Retina (tissue), 1 donor: ENCODE results near the gene SOST.
A peak's percentile ranks its signal among the peaks of the same experiment; 100 is the strongest.

Experiments
- DNase-seq: peaks from one replicate; pipeline ENCODE4 v3.0.0-alpha.2; 2016

Gene SOST

GRCh38 chr17:43740541-43740940 lies 18.1 kb downstream of the SOST start:
- DNase-seq: no peak

DNA sequence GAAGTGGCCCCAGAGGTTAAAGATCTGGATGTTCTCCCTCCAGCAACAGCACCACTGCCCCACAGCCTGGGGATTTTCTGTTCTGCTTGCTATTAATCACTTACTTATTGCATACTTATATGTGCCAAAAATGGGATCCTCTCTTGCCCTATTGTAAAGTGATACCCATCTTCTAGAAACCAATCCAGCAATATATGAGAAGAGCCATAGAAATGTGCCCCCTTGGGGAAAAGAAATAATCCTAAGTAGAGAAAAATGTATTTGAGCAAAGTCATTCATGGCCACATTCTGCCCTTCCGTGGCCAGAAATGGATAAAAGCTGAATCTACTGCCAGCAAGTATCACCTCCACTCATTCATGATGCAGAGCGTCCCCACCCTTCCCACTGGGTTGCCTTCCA lies 20.9 kb downstream of the SOST start:
- DNase-seq: no peak

DNA sequence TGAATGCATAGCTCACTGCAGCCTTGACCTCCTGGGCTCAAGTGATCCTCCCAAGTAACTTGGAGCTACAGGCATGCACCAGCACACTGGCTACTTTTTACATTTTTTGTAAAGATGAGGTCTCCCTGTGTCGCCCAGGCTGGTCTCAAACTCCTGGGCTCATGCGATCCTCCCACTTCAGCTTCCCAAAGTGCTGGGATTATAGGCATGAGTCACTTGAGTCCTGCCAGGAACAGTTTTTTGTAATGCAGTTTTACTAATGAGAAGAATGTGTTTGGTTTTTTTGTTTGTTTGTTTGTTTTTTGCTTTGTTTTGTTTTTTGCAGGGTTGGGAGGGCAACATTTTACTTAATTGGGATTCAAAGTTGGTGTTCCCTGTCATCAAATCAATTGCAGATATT lies 22.2 kb downstream of the SOST start:
- DNase-seq: no peak

DNA sequence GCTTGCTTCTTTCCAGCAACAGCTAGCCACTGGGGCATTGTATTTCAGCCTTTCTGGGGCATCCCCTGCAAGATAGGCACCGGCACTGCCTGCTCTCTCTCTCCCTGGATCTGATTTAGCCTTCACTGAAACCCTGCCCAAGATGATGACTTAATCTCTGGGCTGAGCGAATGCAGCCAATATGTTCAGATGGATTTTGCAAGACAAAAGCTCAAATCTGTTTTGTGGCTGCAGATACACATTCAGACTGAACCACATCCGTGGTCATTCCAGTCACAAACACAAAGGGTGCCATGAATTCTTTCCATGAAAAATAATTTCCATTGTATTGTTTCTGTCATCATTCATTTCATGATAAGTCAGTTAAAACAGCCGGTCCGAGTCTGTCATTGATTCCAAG lies 24.2 kb downstream of the SOST start:
- DNase-seq: no peak

DNA sequence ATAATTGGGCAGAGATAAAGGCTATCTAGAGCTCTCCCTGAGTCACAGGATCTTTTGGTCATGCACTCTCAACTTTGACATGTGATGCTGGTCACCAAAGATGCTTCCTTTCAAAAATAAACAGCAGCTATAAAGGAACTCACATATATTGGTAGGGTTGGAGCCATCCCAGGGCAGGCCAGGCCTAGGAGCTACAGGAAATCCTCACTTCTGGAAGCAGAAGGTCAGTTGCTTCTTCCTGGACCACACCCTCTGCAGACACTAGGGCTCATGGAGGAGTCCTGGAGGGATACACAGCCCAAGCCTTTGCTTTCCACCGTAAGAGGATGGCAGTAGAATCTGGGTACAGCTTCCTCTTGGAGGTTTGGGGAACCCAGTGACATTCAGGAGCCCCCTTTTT lies 24.6 kb downstream of the SOST start:
- DNase-seq: no peak

DNA sequence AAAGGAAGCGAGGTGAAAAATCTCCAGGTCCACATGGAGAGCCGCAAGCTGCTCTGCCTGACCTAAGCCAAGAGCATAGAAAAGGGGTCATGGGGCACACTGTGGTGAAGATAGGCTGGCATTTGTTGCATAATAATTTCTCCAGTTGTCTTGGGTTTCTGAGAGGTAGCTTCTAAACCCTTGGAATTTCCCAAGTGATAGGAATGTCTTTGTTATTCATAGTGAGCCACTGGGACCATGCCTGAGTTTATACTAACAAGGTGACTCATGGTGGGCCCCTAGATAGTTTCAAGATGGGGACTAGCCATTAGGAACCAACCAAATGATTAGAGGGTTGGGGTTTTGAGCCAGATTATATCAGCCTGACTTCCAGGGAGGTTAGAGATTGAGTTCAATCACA lies 25.6 kb downstream of the SOST start:
- DNase-seq: no peak

GRCh38 chr17:43728081-43728480 lies 30.5 kb downstream of the SOST start:
- DNase-seq: no peak

- DNase-seq: no peak
Observed at GRCh38 chr17:43723697-43724359, 34.8 kb downstream of the SOST start.

DNA sequence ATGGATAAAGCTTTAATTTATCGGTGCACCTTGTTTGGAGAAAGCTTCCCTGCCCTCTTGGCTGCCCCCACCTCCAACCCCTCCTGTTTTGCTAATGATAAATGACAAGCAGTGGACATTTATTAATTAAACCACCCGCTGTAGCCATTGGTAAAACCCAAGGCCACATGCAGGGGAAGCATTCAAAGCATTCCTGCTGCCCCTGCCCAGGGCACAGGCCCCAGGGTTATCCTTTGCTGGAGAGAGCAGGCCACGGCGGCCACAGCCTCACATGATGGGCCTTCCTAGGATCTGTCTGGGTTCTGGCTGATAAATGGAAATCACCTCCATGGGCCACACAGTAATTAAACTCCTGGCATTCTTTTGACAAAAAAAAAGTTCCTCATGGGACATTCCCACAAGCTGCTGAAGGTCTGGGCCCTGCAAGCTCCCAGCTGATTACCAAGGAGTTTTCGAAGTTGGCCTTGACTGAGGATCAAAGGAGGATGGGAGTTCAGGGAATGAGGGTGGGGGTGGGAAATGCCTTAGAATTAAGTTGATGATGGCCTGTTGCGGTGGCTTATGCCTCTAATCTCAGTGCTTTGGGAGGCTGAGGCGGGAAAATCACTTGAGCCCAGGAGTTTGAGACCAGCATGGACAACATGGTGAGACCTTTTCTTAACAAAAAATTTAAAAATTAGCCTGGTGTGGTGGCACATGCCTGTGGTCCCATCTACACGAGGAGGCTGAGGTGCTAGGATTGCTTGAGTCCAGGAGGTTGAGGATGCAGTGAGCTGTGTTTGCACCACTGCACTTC lies 35.5 kb downstream of the SOST start:
- DNase-seq: peak; percentile 60

DNA sequence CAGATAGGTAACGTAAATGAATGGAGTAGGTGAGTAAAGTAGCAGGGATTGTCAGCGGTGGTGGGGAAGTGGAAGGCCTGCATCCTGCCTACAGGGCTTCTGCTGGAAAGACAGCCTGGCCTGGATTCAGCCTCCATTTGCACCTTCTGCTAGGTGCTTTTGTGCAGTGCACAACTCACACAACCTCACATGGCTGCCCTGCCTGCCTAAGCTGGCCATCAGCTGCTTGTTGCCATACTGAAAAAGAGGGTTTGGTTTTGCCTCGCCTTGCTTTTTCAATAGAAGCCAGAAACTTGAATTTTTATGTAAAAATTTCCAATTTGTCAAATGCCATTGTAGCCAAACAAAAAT lies 36.3 kb downstream of the SOST start:
- no peak for DNase-seq

DNA sequence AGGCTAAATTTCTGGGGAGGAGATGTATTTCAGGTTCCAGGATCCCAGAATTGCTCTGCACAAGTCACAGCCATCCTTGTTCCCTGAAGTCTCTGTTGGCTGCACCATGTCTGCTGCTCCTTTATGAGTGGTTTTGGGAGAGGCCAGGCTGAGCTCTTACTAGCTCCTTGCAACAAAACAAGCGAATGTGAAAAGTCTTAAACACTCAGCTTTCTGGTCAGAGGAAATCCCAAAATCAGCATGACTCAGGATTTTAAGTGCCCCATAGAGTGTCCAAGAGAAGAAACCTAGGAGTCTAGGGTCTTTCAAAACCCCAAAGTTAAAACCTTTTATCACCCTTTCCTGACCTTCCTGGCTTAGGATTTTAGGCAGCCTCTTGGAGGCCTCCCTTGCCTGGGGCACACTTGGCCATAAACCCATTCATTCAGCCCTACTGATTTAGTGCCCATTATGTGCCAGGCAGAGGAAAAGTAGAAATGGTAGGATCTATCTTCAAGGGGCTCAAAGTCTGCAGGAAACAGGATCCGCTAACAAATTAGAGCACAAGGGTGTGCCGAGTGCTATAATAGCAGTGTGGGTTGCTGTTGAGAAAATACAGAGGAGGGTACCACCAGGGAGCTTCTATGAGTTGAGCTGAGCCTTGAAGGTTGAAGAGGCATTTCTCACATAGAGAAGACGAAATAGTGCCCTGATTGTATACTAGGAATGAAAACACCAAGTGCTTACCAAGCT lies 36.9 kb downstream of the SOST start:
- no peak for DNase-seq

DNA sequence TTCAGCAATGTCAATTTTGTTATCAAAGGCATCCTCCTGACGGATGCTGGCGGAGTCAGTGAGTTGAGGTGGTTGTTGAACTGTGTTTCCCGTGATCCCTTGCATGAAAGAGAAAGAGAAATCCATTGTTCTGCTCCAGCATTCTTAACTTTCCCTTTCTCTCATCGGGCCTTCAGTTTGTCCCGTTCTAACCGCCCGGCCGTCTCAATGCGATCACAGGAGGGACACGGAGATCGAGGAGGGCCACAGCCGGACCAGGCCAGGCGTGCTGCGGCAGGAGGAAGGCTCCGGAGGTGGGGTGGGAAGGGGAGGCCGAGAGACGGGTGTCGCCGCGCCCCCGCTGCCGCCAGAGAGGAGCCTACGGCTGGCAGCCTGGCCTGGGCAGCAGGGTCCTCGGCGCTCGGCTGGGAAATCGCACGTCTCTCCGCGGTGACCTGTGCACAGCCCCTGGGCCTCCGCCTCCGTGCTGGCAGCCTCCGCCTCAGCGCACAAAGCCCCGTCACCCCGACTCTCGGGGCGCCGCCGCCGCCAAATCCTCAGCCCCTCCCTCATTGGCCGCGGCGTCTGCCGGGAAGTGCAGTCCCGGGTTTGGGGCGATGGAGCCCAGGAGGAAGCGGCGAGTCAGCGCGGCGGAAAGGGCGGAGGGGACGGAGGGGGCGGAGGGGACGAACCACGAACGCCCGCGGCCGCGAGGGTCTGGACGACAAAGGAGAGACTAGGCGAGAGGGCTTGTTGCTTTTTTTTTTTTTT lies 38.1 kb downstream of the SOST start:
- DNase-seq: peak; percentile 91

GRCh38 chr17:43719578-43719977 lies 39.0 kb downstream of the SOST start:
- no peak for DNase-seq

DNA sequence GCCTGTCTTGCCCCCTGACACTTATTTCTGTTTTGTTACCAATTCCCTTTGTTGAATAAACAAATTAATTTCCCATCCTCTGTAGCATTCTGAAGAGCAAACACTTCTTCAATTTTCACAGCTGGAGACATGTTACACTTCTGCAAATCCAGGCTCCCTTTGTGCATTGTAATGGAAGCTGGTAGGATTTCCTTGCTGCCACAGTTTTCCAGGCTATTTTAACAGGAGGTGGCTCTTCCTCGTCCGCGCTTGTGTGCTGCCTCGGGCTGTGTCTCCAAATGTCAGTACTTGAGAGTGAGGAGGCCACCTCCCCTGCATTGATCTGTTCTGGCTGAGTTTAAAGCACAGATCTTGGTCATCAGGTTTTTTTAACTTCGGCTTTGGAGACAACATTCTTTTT lies 40.0 kb downstream of the SOST start:
- no peak for DNase-seq

GRCh38 chr17:43717913-43718312 lies 40.7 kb downstream of the SOST start:
- DNase-seq: no peak

- DNase-seq: no peak
Observed at GRCh38 chr17:43714465-43715149, 44.0 kb downstream of the SOST start.

DNA sequence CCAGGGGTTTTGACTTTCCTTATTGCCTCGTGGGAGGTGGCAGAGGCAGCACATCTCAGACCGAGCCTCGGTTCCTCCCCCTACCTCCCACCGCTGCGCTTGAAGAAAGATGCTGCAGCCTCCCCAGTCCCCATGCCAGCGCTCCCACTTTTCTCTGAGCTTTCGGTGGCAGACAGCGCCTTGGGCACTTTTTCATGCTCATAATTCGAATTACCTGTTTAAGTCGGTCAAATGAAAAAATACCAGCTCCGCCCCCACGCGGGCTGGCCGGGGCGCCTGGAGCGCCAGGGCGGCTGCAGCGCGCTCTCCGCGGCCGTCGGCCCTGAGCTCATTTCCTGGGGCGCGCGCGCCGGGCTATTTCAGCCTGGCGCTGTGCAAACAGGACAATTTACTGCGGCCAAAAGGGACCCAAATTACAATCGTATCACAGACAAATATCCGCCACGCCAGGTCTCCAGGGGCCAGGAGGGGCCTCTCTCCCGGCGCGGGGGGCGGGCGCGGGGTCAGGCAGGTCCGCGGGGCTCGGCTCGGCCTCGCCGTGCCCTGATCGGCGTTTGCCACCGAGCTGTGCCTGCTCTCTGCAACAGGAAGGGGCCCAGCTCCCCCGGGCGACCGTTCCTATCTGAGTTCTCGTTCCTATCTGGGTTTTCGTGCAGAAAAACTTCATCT lies 45.0 kb downstream of the SOST start:
- peak; percentile 81 for DNase-seq

DNA sequence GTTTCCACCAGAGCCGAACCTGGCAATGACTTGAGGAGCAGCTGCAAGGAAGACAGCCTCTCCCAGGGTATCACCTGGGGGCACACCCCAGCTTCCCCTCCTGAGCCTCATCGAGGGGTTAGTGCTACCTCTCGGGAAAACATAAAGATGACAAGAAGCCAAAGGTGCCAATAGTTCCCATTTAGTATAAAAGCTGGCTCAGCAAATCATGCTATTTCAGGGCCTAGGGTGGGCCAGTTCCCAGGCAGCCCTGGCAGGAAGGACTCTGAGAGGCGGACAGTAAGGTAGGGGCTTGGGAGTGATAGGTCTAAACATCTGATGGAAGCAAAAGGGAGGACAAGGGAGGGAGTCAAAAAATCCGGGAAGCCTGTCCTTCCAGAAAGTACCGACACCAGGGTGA lies 46.2 kb downstream of the SOST start:
- DNase-seq: no peak

DNA sequence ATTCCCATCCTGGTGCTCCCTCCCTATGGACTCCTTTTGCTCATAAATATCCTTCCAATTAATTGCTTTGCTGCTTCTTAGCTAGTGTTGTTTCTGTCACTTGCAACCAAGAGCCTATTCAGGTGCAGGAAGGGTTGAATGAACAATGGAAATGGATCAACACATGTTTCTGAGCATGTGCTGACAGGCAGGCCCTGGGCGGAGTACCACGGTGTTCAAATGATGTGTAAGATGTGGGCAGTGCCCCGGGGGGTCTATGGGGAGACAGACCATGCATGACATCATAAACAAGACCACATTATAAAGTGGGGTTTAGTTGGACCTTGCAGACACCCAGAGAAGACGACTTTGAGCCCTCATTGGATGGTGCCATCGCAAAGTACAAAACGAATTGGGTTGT lies 48.5 kb downstream of the SOST start:
- no peak for DNase-seq

GRCh38 chr17:43709210-43709609 lies 49.4 kb downstream of the SOST start:
- no peak for DNase-seq

DNA sequence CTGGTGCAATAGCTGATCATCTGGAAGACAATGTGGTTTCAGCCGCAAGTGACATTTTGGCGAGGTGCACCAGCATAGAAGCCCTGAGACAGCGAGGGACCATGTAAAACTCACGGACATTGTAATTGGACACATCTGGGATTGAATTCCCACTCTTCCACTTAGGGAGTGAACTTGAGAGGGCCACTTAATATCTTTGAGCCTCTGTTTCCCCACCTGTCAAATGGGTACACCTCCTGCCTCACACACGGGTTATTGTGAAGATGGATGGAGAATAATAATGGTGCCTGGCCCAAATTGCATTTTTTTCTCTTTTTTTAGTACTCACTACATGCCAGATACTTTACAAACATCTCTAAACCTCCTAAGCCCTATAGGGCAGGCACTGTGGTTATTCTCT lies 51.4 kb downstream of the SOST start:
- DNase-seq: no peak

- no peak for DNase-seq
Observed at GRCh38 chr17:43706235-43706634, 52.4 kb downstream of the SOST start.
